GM12873 (cell line): ENCODE data around the gene NCOA6.

Experiments
- CTCF ChIP-seq: IDR thresholded peaks from 2 replicates; pipeline ENCODE4 v1.5.1; 2012; ENCODE audit warnings: low read depth, mild to moderate bottlenecking, moderate library complexity, low read length, control low read depth; ENCODE audit not compliant: insufficient read depth; ENCODE audit errors: missing control alignments

NCOA6 gene

GRCh38 chr20:34772437-34772836, 53.0 kb downstream of the NCOA6 start:
- no peak for TF ChIP-seq CTCF

- no peak for TF ChIP-seq CTCF
Measured at GRCh38 chr20:34771680-34772081, 53.8 kb downstream of the NCOA6 start.

GRCh38 chr20:34768096-34768495, 57.4 kb downstream of the NCOA6 start:
- TF ChIP-seq CTCF, result no peak

GRCh38 chr20:34762031-34762555, 63.4 kb downstream of the NCOA6 start:
- no peak for TF ChIP-seq CTCF

- TF ChIP-seq CTCF, result no peak
Measured at GRCh38 chr20:34755367-34755766, 70.1 kb downstream of the NCOA6 start.

- TF ChIP-seq CTCF, result no peak
Measured at GRCh38 chr20:34754611-34755010, 70.8 kb downstream of the NCOA6 start.

GRCh38 chr20:34753706-34754461, 71.6 kb downstream of the NCOA6 start:
- peak; percentile 39 for TF ChIP-seq CTCF
